OCI-M1 (cell line): Measurements from ENCODE around the gene PHLDB2.
"Not testable (repeated sequence)": the region's sequence is repeated elsewhere in the genome, so short reads cannot be mapped to it uniquely, and the experiment has no call there.

Source experiments
- DNase-seq: peaks from one replicate; lab custom pipeline; 2025; lab: John Stamatoyannopoulos, UW

PHLDB2 gene

GRCh38 chr3:111859061-111859973, at the start of gene PHLDB2:
PHLDB2 (plus strand) TSS chr3:111859265; CDS start chr3:111884078, 24,813 bp downstream.
- no peak for DNase-seq

GRCh38 chr3:111810909-111811308, 48.2 kb upstream of the PHLDB2 start:
- no peak for DNase-seq

- DNase-seq: no peak
These were observed 47.3 kb upstream of the PHLDB2 start for GRCh38 chr3:111811811-111812210.

- no peak for DNase-seq
These were observed 46.4 kb upstream of the PHLDB2 start for GRCh38 chr3:111812701-111813100.

GRCh38 chr3:111813441-111813840, 45.6 kb upstream of the PHLDB2 start:
- no peak for DNase-seq

GRCh38 chr3:111813979-111814378, 45.1 kb upstream of the PHLDB2 start:
- DNase-seq: no peak

- not testable (repeated sequence) for DNase-seq
These were observed 42.3 kb upstream of the PHLDB2 start for GRCh38 chr3:111816771-111817170.

- DNase-seq: no peak
These were observed 39.1 kb upstream of the PHLDB2 start for GRCh38 chr3:111819927-111820326.

GRCh38 chr3:111820651-111821050, 38.4 kb upstream of the PHLDB2 start:
- DNase-seq: no peak

- DNase-seq: no peak
These were observed 37.2 kb upstream of the PHLDB2 start for GRCh38 chr3:111821891-111822290.

- no peak for DNase-seq
These were observed 36.3 kb upstream of the PHLDB2 start for GRCh38 chr3:111822804-111823203.

GRCh38 chr3:111823341-111823855, 35.7 kb upstream of the PHLDB2 start:
- no peak for DNase-seq

- no peak for DNase-seq
These were observed 34.7 kb upstream of the PHLDB2 start for GRCh38 chr3:111824351-111824750.

GRCh38 chr3:111827871-111828270, 31.2 kb upstream of the PHLDB2 start:
- DNase-seq: no peak

GRCh38 chr3:111828530-111828929, 30.5 kb upstream of the PHLDB2 start:
- DNase-seq: no peak

- DNase-seq: no peak
These were observed 30.0 kb upstream of the PHLDB2 start for GRCh38 chr3:111829023-111829422.

- DNase-seq: peak; percentile 40
These were observed 27.2 kb upstream of the PHLDB2 start for GRCh38 chr3:111831840-111832239.

GRCh38 chr3:111837112-111837511, 22.0 kb upstream of the PHLDB2 start:
- DNase-seq: no peak

- no peak for DNase-seq
These were observed 20.9 kb upstream of the PHLDB2 start for GRCh38 chr3:111838133-111838532.

GRCh38 chr3:111846039-111846438, 13.0 kb upstream of the PHLDB2 start:
- no peak for DNase-seq

GRCh38 chr3:111846717-111847116, 12.3 kb upstream of the PHLDB2 start:
- no peak for DNase-seq

GRCh38 chr3:111848283-111848682, 10.8 kb upstream of the PHLDB2 start:
- DNase-seq: no peak

- DNase-seq: no peak
These were observed 10.3 kb upstream of the PHLDB2 start for GRCh38 chr3:111848778-111849177.

- DNase-seq: no peak
These were observed 8.5 kb upstream of the PHLDB2 start for GRCh38 chr3:111850537-111850936.
